Right kidney (tissue), 1 donor: ENCODE results near the gene CAMK2N1.

Source experiments
- DNase-seq: peaks from one replicate; pipeline ENCODE4 v3.0.0-alpha.2; 2016

Gene CAMK2N1

GRCh38 chr1:20480243-20480944, 5.6 kb downstream of the CAMK2N1 start:
- no peak for DNase-seq

- DNase-seq = no peak
Observed at GRCh38 chr1:20479840-20480239, 6.2 kb downstream of the CAMK2N1 start.

- DNase-seq = peak; percentile 46
Observed at GRCh38 chr1:20478057-20478635, 7.9 kb downstream of the CAMK2N1 start.

GRCh38 chr1:20477348-20478056, 8.5 kb downstream of the CAMK2N1 start:
- DNase-seq = peak; percentile 47

GRCh38 chr1:20476265-20477038, 9.6 kb downstream of the CAMK2N1 start:
- DNase-seq = peak; percentile 79

- DNase-seq = no peak
Observed at GRCh38 chr1:20474996-20475395, 11.0 kb downstream of the CAMK2N1 start.

- no peak for DNase-seq
Observed at GRCh38 chr1:20474333-20474975, 11.6 kb downstream of the CAMK2N1 start.

GRCh38 chr1:20473894-20474293, 12.1 kb downstream of the CAMK2N1 start:
- no peak for DNase-seq

- DNase-seq = peak; percentile 80
Observed at GRCh38 chr1:20472860-20473711, 12.9 kb downstream of the CAMK2N1 start.

- DNase-seq = no peak
Observed at GRCh38 chr1:20472121-20472520, 13.9 kb downstream of the CAMK2N1 start.

- no peak for DNase-seq
Observed at GRCh38 chr1:20470194-20470593, 15.8 kb downstream of the CAMK2N1 start.

GRCh38 chr1:20469406-20470076, 16.5 kb downstream of the CAMK2N1 start:
- DNase-seq = no peak

GRCh38 chr1:20466273-20466672, 19.7 kb downstream of the CAMK2N1 start:
- DNase-seq = no peak

- no peak for DNase-seq
Observed at GRCh38 chr1:20465187-20465586, 20.8 kb downstream of the CAMK2N1 start.

GRCh38 chr1:20463502-20463901, 22.5 kb downstream of the CAMK2N1 start:
- no peak for DNase-seq

GRCh38 chr1:20462397-20462796, 23.6 kb downstream of the CAMK2N1 start:
- no peak for DNase-seq

GRCh38 chr1:20458717-20459116, 27.3 kb downstream of the CAMK2N1 start:
- no peak for DNase-seq

- no peak for DNase-seq
Observed at GRCh38 chr1:20454004-20454403, 32.0 kb downstream of the CAMK2N1 start.

- no peak for DNase-seq
Observed at GRCh38 chr1:20449735-20450311, 36.2 kb downstream of the CAMK2N1 start.

GRCh38 chr1:20448671-20449071, 37.3 kb downstream of the CAMK2N1 start:
- no peak for DNase-seq
